GM06990 (cell line): ENCODE data around the gene EML6.

Experiments
- DNase-seq: peaks from one replicate; pipeline ENCODE4 v3.0.0-alpha.2; 2011; ENCODE audit not compliant: insufficient read length; ENCODE audit errors: extremely low read depth
- H3K27me3 ChIP-seq: replicated peaks from 2 replicates; pipeline ENCODE4 v1.6.0; 2011; ENCODE audit warnings: low read length; ENCODE audit not compliant: control insufficient read depth, insufficient read depth
- H3K36me3 ChIP-seq: 2 replicates; pipeline ENCODE4 v1.5.1; 2011; ENCODE audit warnings: low read length; ENCODE audit not compliant: control insufficient read depth, insufficient read depth
- H3K4me3 ChIP-seq: replicated peaks from 2 replicates; pipeline ENCODE4 v1.5.1; 2011; ENCODE audit warnings: low read depth, mild to moderate bottlenecking, control low read depth, low read length
- CTCF ChIP-seq: IDR thresholded peaks from 2 replicates; pipeline ENCODE4 v1.5.1; 2011; ENCODE audit warnings: low read length, control low read depth, mild to moderate bottlenecking, inconsistent platforms; ENCODE audit not compliant: insufficient read depth, poor library complexity, severe bottlenecking

EML6 gene

GRCh38 chr2:54887850-54888545 lies 164.5 kb downstream of the EML6 start:
- DNase-seq = no peak
- H3K27me3 ChIP-seq = no peaks in the 10 kb centered on the region
- H3K36me3 ChIP-seq = no peaks in the 10 kb centered on the region
- no peak for TF ChIP-seq CTCF
- H3K4me3 ChIP-seq = no peak overlapping the region

GRCh38 chr2:54889053-54889452 lies 165.6 kb downstream of the EML6 start:
- no peak for DNase-seq
- TF ChIP-seq CTCF = no peak
- H3K36me3 ChIP-seq = no peaks in the 10 kb centered on the region
- no peaks in the 10 kb centered on the region for H3K27me3 ChIP-seq
- no peak overlapping the region for H3K4me3 ChIP-seq

GRCh38 chr2:54891909-54892308 lies 168.4 kb downstream of the EML6 start:
- DNase-seq = no peak
- no peaks in the 10 kb centered on the region for H3K27me3 ChIP-seq
- no peak for TF ChIP-seq CTCF
- H3K4me3 ChIP-seq = no peak overlapping the region
- no peaks in the 10 kb centered on the region for H3K36me3 ChIP-seq

GRCh38 chr2:54894467-54894866 lies 171.0 kb downstream of the EML6 start:
- TF ChIP-seq CTCF = no peak
- Histone ChIP-seq H3K4me3 (no peak overlapping the region), H3K27me3 (no peaks in the 10 kb centered on the region), H3K36me3 (no peaks in the 10 kb centered on the region)
- DNase-seq = no peak

GRCh38 chr2:54895730-54896129 lies 172.3 kb downstream of the EML6 start:
- no peak for TF ChIP-seq CTCF
- Histone ChIP-seq H3K27me3 (no peaks in the 10 kb centered on the region), H3K4me3 (no peak overlapping the region), H3K36me3 (no peaks in the 10 kb centered on the region)
- no peak for DNase-seq
